Esophagus muscularis mucosa (tissue), 4 donors: Measurements from ENCODE around the gene NSD2.

Experiments
- CTCF ChIP-seq, 3 experiments: fragments of 200-600 bp in 2 of 3; fragments of 450-650 bp in 1 of 3; sonication (generic) in 2 of 3; IDR thresholded peaks; one replicate each; pipeline ENCODE4 v1.5.1; 2017 to 2019; ENCODE audit warnings: antibody characterized with exemption in 3 of 3, mild to moderate bottlenecking in 2 of 3, moderate library complexity in 1 of 3
- EP300 ChIP-seq: sonication (generic); formaldehyde crosslinking; IDR thresholded peaks from one replicate; pipeline ENCODE4 v1.6.1; 2017; ENCODE audit warnings: antibody characterized with exemption
- POLR2A ChIP-seq: fragments of 450-650 bp; IDR thresholded peaks from one replicate; pipeline ENCODE4 v1.6.1; 2017; ENCODE audit warnings: antibody characterized with exemption, moderate library complexity, mild to moderate bottlenecking, low read depth
- POLR2AphosphoS5 ChIP-seq, 2 donors: sonication (generic); formaldehyde crosslinking; IDR thresholded peaks; one replicate each; pipeline ENCODE4 v1.6.1; 2017; ENCODE audit warnings: antibody characterized with exemption in 2 of 2

DNA sequence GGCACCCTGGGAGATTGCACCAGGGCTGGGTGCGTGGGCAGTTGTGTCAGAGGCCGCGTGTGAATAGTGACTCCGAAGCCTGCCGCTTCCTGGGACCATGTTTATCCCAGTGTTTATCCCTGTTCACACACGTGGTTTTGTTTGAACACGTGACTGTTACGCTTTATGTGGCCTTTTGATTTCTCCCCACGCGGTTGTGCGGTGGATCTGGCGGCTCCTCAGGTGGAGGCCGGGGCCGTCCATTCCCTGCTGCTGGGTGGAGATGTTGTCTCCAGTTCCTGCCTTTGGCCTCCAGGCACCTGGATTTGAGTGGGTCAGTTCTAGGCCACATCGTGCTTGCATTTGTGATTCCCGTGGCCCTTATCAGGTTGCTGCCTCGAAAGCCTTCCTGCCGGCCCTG is 102.5 kb downstream of the NSD2 start:
- TF ChIP-seq CTCF (IDR thresholded peaks at IDR 0.05) (no peak), POLR2A (no peak), POLR2AphosphoS5 (IDR thresholded peaks at IDR 0.05) (no peak), EP300 (no peak)
